Mesenchymal stem cell (in vitro differentiated cells and primary cell): ENCODE measurements around the gene CADPS.

Source experiments
- DNase-seq: peaks from one replicate; pipeline ENCODE4 v3.0.0-alpha.2; 2013
- H2AFZ ChIP-seq: one replicate; pipeline ENCODE4 v1.6.1; 2013; ENCODE audit warnings: low read depth, mild to moderate bottlenecking, control low read depth, inconsistent platforms, low read length, moderate library complexity
- H2AK5ac ChIP-seq: 2 replicates; pipeline ENCODE4 v1.6.1; 2013; ENCODE audit warnings: low read length, moderate library complexity, mild to moderate bottlenecking, inconsistent platforms; ENCODE audit not compliant: severe bottlenecking
- H2BK120ac ChIP-seq: one replicate; pipeline ENCODE4 v1.6.1; 2013; ENCODE audit warnings: low read depth, mild to moderate bottlenecking, inconsistent platforms, low read length, moderate library complexity
- H2BK12ac ChIP-seq, 2 experiments: one replicate each; pipeline ENCODE4 v1.6.1; 2013; ENCODE audit warnings: inconsistent platforms in 2 of 2, low read length in 2 of 2, mild to moderate bottlenecking in 2 of 2, moderate library complexity in 2 of 2, control low read depth in 1 of 2
- H2BK15ac ChIP-seq: one replicate; pipeline ENCODE4 v1.6.1; 2013; ENCODE audit warnings: mild to moderate bottlenecking, low read depth, inconsistent platforms; ENCODE audit not compliant: poor library complexity, severe bottlenecking
- H2BK5ac ChIP-seq: 2 replicates; pipeline ENCODE4 v1.6.1; 2013; ENCODE audit warnings: low read depth, mild to moderate bottlenecking, low read length, control low read depth, inconsistent platforms; ENCODE audit not compliant: poor library complexity, severe bottlenecking
- H3K14ac ChIP-seq, 2 experiments: one replicate each; pipeline ENCODE4 v1.6.1; 2013; ENCODE audit warnings: inconsistent platforms in 2 of 2, low read length in 2 of 2, control low read depth in 1 of 2, mild to moderate bottlenecking in 1 of 2, moderate library complexity in 1 of 2
- H3K18ac ChIP-seq, 2 experiments: one replicate each; pipeline ENCODE4 v1.6.1; 2013; ENCODE audit warnings: inconsistent platforms in 2 of 2, low read length in 2 of 2, control low read depth in 1 of 2, low read depth in 1 of 2, mild to moderate bottlenecking in 1 of 2
- H3K23ac ChIP-seq, 2 experiments: one replicate each; pipeline ENCODE4 v1.6.1; 2013; ENCODE audit warnings: inconsistent platforms in 2 of 2, low read length in 2 of 2, mild to moderate bottlenecking in 2 of 2, moderate library complexity in 2 of 2, control low read depth in 1 of 2
- H3K27ac ChIP-seq: 2 replicates; pipeline ENCODE4 v1.5.1; 2013; ENCODE audit warnings: mild to moderate bottlenecking, moderate library complexity, low read length, control low read depth, inconsistent platforms; ENCODE audit not compliant: poor library complexity, severe bottlenecking
- H3K27me3 ChIP-seq, 2 experiments: 2 replicates each; pipeline versions ENCODE4 v1.6.1 to v1.7.0; 2013; ENCODE audit warnings: low read length in 2 of 2, mild to moderate bottlenecking in 2 of 2, moderate library complexity in 2 of 2, control low read depth in 1 of 2, inconsistent platforms in 1 of 2; ENCODE audit not compliant: control insufficient read depth in 1 of 2, insufficient read depth in 1 of 2
- H3K36me3 ChIP-seq, 2 experiments: 2 replicates each; pipeline versions ENCODE4 v1.6.1 to v1.7.0; 2013; ENCODE audit warnings: low read length in 2 of 2, control low read depth in 1 of 2, inconsistent platforms in 1 of 2, low read depth in 1 of 2, mild to moderate bottlenecking in 1 of 2; ENCODE audit not compliant: insufficient read depth in 2 of 2, control insufficient read depth in 1 of 2
- H3K4ac ChIP-seq, 2 experiments: one replicate each; pipeline ENCODE4 v1.6.1; 2013; ENCODE audit warnings: inconsistent platforms in 2 of 2, low read length in 2 of 2, mild to moderate bottlenecking in 2 of 2, moderate library complexity in 2 of 2, control low read depth in 1 of 2, low read depth in 1 of 2
- H3K4me1 ChIP-seq: 2 replicates; pipeline ENCODE4 v1.6.1; 2013; ENCODE audit warnings: low read depth, low read length, control low read depth; ENCODE audit not compliant: control insufficient read depth, insufficient read depth
- H3K4me2 ChIP-seq: 2 replicates; pipeline ENCODE4 v1.6.1; 2013; ENCODE audit warnings: low read length, mild to moderate bottlenecking, inconsistent platforms; ENCODE audit not compliant: poor library complexity, severe bottlenecking
- H3K4me3 ChIP-seq, 2 experiments: 2 replicates each; pipeline versions ENCODE4 v1.5.1 to v1.7.0; 2013; ENCODE audit warnings: low read length in 2 of 2, mild to moderate bottlenecking in 2 of 2, control low read depth in 1 of 2, low read depth in 1 of 2; ENCODE audit not compliant: insufficient read depth in 1 of 2
- H3K79me1 ChIP-seq: replicated peaks from 2 replicates; pipeline ENCODE4 v1.6.1; 2013; ENCODE audit warnings: mild to moderate bottlenecking, control low read depth, low read length, inconsistent platforms; ENCODE audit not compliant: poor library complexity, severe bottlenecking
- H3K9ac ChIP-seq: 2 replicates; pipeline ENCODE4 v1.7.0; 2013; ENCODE audit warnings: mild to moderate bottlenecking, low read length, moderate library complexity
- H3K9me3 ChIP-seq: 2 replicates; pipeline ENCODE4 v1.7.0; 2013; ENCODE audit warnings: mild to moderate bottlenecking, low read length; ENCODE audit not compliant: control insufficient read depth
- H4K8ac ChIP-seq: one replicate; pipeline ENCODE4 v1.6.1; 2013; ENCODE audit warnings: inconsistent platforms, mild to moderate bottlenecking, low read length, moderate library complexity
- H4K91ac ChIP-seq: one replicate; pipeline ENCODE4 v1.6.1; 2013; ENCODE audit warnings: mild to moderate bottlenecking, low read length, inconsistent platforms
- WGBS: methylation state at CpG from one replicate; pipeline ENCODE4 v1.1.7; 2013; ENCODE audit warnings: mixed read lengths; 5-methylcytosine and 5-hydroxymethylcytosine counted together

Gene CADPS

DNA sequence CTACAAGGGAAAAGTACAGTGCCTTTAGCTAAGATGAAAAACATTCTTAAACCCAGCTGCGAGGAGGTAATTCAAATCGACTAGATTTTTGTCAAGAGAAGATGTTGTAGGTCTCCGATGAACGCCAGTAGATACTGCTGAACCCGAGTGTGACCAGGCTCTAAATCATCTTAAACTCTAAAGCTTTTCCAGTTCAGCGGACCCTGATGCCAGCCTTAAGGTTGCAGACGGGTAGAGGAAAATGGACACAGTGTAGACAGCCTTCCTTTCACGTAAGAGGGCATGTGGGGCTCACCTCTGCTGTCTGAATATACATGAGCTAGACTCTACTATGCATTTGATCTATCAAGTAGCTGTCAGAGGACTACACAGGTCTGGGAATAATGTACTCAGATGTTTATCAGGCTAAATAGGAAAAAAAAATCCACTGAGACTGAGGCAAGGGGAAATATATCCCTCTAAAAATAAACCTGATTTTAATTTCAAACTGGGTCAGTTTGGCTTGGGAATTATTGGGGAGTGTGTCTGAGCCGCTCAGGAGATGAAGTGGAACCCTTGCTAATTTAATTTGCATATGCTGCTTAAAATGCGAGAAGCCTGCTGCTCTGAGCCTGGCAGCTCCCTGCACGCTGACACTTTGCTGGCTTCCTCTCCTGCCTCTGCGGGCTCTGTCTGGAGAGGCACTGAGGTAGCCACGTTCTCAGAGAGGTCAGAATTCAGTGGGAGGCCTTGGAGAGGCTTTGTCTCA lies 151.9 kb downstream of the CADPS start:
- Histone ChIP-seq H3K36me3 (no peaks in the 10 kb centered on the region), H3K79me1 (no peaks in the 10 kb centered on the region), H2AK5ac (no peak overlapping the region), H3K4me3 (no peak overlapping the region), H2BK12ac (no peak overlapping the region), H2AFZ (no peak overlapping the region), H3K9ac (no peak overlapping the region), H4K91ac (no peak overlapping the region), H3K27ac (no peak overlapping the region), H3K4ac (no peak overlapping the region), H2BK5ac (no peak overlapping the region), H2BK120ac (no peak overlapping the region), H2BK15ac (no peak overlapping the region), H4K8ac (no peak overlapping the region), H3K9me3 (no peaks in the 10 kb centered on the region), H3K14ac (peak overlapping the region in 1 of 2 experiments; percentile 32), H3K27me3 (peaks cover 0 to 6% of the 10 kb centered on the region in 2 experiments), H3K23ac (no peak overlapping the region), H3K4me1 (no peaks in the 10 kb centered on the region), H3K18ac (no peak overlapping the region), H3K4me2 (no peak overlapping the region)
- DNase-seq: no peak
- 52% methylated on average over 13 of the region's 13 CpGs for WGBS

DNA sequence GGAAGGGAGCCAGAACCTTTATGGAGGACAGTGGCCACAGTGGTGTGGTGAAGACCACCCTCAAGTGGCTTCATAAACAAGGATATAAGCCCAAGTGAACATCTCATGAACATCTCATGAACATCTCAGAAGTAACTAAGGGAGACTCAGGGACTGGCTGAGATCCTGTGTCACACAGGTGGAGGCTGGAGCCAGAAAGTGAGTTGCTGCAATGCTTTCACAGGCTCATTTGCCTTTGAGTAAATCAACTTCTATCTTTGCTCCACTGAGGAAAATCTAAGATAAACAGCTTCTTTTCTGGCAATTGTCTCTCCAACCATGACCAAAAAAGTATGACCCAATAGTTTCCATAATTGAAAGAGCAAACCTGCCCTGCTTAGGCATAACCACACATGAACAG lies 152.9 kb downstream of the CADPS start:
- H2BK12ac ChIP-seq: no peak overlapping the region
- peaks cover 0 to 6% of the 10 kb centered on the region in 2 experiments for H3K27me3 ChIP-seq
- no peak overlapping the region for H2BK5ac ChIP-seq
- H3K4ac ChIP-seq: no peak overlapping the region
- no peak overlapping the region for H2AK5ac ChIP-seq
- no peaks in the 10 kb centered on the region for H3K79me1 ChIP-seq
- no peak overlapping the region for H3K18ac ChIP-seq
- H2BK15ac ChIP-seq: no peak overlapping the region
- H3K9me3 ChIP-seq: no peaks in the 10 kb centered on the region
- H2BK120ac ChIP-seq: no peak overlapping the region
- H3K14ac ChIP-seq: no peak overlapping the region
- no peaks in the 10 kb centered on the region for H3K36me3 ChIP-seq
- no peak overlapping the region for H3K4me2 ChIP-seq
- H3K27ac ChIP-seq: no peak overlapping the region
- H4K91ac ChIP-seq: no peak overlapping the region
- H4K8ac ChIP-seq: no peak overlapping the region
- H3K9ac ChIP-seq: no peak overlapping the region
- H2AFZ ChIP-seq: no peak overlapping the region
- H3K23ac ChIP-seq: no peak overlapping the region
- DNase-seq: no peak
- no peaks in the 10 kb centered on the region for H3K4me1 ChIP-seq
- H3K4me3 ChIP-seq: no peak overlapping the region

DNA sequence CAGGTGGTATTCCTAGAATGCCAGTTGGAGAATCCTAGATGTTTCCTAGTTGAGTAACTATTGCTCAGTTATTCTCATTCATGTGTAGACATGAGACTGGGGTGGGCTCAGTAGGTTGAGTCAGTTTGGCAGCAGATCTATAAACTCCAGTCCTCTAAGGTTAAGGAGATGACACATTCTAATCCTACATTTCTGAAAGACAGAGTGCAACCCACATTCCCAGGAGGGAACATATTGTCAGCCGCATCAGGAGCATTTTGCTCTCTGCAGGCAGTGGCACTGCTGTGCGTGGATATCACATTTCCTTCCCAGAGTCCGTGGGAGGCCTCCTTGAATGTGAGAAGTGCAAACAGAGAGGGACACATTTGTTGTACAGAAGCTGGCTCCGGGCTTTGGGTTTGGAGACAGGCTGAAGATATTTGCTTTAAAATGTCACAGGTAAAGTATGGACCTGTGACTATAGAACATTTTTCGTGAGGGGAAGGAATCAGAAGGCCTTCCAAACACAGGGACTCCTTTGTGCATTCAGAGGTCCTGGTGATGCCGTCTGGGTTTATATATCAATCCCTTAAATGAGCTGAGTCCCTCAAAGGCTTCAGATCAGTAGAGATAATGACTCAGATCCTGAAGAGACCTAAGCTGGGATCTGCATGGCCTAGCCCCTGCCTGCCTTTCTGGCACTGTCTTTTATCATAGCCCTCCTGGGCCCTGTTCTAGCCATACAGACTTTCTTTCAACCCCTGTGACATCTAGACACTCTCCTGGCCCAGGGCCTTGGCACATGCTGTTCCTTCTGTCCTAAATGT lies 156.5 kb downstream of the CADPS start:
- Histone ChIP-seq H2BK5ac (no peak overlapping the region), H3K18ac (no peak overlapping the region), H3K4me2 (no peak overlapping the region), H3K27me3 (peaks cover 0 to 3% of the 10 kb centered on the region in 2 experiments), H2BK120ac (no peak overlapping the region), H3K4me1 (no peaks in the 10 kb centered on the region), H3K36me3 (no peaks in the 10 kb centered on the region), H3K79me1 (no peaks in the 10 kb centered on the region), H2AFZ (no peak overlapping the region), H2AK5ac (no peak overlapping the region), H3K4ac (no peak overlapping the region), H3K23ac (no peak overlapping the region), H3K9me3 (no peaks in the 10 kb centered on the region), H3K14ac (no peak overlapping the region), H2BK15ac (no peak overlapping the region), H3K9ac (no peak overlapping the region), H4K8ac (no peak overlapping the region), H3K4me3 (no peak overlapping the region), H3K27ac (no peak overlapping the region), H4K91ac (no peak overlapping the region), H2BK12ac (no peak overlapping the region)
- no peak for DNase-seq
- 36% methylated on average over 6 of the region's 6 CpGs for WGBS

DNA sequence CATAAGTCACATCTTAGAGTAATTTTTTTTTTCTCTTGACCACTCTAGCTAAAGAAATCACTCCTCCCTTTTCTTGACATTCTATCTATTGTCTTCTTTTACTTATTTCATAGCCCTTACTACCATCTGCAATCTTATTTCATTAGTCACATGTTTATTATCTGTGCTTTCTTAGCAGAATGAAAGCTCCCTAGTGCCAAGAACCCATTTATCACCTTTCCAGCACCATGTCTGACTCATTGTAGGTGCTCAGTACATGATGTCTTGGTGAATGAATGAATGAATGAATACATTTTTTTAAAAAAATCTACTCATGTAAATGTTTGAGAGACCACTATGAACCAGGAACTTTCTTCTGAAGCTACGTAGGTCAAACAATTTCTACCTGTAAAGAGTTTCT lies 157.2 kb downstream of the CADPS start:
- H3K36me3 ChIP-seq: no peaks in the 10 kb centered on the region
- H4K8ac ChIP-seq: no peak overlapping the region
- 60% methylated on average over 1 of the region's 1 CpG for WGBS
- H3K4me3 ChIP-seq: no peak overlapping the region
- no peak overlapping the region for H2AK5ac ChIP-seq
- H3K9me3 ChIP-seq: no peaks in the 10 kb centered on the region
- H3K23ac ChIP-seq: no peak overlapping the region
- H3K9ac ChIP-seq: no peak overlapping the region
- H2BK5ac ChIP-seq: no peak overlapping the region
- DNase-seq: no peak
- no peaks in the 10 kb centered on the region for H3K4me1 ChIP-seq
- H2BK15ac ChIP-seq: no peak overlapping the region
- no peak overlapping the region for H4K91ac ChIP-seq
- H2BK120ac ChIP-seq: no peak overlapping the region
- H3K14ac ChIP-seq: no peak overlapping the region
- H3K27me3 ChIP-seq: no peaks in the 10 kb centered on the region
- no peak overlapping the region for H3K27ac ChIP-seq
- H3K18ac ChIP-seq: no peak overlapping the region
- no peaks in the 10 kb centered on the region for H3K79me1 ChIP-seq
- H3K4me2 ChIP-seq: no peak overlapping the region
- no peak overlapping the region for H2AFZ ChIP-seq
- H3K4ac ChIP-seq: no peak overlapping the region
- H2BK12ac ChIP-seq: no peak overlapping the region
